ENCODE measurements around the gene TNXB.

DNA sequence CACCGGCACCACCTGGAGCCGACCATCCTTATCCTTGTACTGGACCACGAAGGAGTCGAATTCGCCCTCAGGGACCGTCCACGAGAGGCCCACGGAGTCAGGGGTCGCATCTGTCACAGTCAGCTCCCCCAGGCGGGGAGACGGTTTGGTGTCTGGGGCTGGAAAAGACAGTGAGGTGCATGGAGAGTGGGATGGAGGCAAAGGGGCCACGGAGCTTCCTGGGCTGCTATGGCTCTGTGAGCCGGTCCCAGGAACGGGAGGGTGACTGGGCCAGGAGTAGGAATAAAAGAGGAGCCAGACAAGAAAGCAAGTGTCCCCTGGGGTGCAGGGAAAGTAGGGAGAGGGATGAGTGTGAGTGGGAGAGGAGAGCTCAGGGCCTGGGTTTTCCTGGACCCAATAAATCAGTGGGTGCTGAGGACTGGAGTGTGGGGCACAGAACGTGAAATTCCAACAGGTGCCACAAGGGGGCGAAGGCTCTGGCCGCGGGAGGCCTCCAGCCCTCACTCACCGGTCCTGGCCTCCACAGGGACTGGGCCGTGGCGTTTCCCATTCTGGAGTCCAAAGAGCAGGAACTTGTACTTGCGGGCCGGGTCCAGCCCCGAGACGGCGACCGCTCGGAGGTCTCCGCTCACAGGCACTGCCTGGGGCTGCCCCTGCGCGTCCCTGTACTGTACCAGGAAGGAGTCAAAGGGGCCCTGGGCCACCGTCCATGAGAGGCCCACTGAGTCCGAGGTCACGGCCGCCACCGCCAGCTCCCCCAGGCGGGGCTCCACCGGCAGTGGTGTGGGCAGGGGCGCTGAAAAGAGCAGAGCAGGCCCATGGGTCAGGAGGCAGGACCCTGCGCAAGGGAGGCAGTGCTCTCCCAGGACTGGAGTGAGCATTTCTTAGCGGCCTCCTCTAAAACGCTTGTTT is 61.0 kb downstream of the TNXB start:
- TF ChIP-seq, protein P1, sequence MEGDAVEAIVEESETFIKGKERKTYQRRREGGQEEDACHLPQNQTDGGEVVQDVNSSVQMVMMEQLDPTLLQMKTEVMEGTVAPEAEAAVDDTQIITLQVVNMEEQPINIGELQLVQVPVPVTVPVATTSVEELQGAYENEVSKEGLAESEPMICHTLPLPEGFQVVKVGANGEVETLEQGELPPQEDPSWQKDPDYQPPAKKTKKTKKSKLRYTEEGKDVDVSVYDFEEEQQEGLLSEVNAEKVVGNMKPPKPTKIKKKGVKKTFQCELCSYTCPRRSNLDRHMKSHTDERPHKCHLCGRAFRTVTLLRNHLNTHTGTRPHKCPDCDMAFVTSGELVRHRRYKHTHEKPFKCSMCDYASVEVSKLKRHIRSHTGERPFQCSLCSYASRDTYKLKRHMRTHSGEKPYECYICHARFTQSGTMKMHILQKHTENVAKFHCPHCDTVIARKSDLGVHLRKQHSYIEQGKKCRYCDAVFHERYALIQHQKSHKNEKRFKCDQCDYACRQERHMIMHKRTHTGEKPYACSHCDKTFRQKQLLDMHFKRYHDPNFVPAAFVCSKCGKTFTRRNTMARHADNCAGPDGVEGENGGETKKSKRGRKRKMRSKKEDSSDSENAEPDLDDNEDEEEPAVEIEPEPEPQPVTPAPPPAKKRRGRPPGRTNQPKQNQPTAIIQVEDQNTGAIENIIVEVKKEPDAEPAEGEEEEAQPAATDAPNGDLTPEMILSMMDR (conservative IDR thresholded peaks at IDR 0.05 in 1 of 2, IDR thresholded peaks at IDR 0.05 in 1 of 2; ENCODE audit: low read depth in 1 of 2, low read length in 2 of 2), result peak; percentile 58 to 82
- no peak for TF ChIP-seq EZH2 (IDR thresholded peaks at IDR 0.05; ENCODE audit: low read length, missing control alignments)
